ENCODE data around the gene OR51V1.

DNA sequence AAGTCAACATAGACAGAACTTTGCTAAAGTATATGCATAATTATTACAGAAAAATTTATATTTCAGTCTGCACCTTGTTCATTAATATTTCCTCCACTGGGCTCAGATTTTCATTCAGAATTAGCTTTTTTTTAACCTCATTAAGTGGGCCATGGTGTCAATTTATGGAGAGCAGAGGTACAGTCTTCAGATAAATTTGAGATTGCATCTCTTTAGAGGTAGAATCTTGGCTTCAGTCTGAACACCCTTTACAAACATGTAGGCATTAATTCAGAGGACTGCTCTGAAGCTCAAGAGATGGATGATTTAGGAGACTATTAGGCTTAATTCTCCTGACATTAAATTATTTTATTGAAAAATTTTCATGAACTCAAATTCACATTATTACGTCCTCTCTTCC lies 29.8 kb upstream of the OR51V1 start:
- TF ChIP-seq CTCF (IDR thresholded peaks at IDR 0.05) (no peak), SP1 (CRISPR knock-in tag; conservative IDR thresholded peaks at IDR 0.05) (no peak), CREM (CRISPR knock-in tag; IDR thresholded peaks at IDR 0.05) (no peak)
- TF ChIP-seq, protein P1, sequence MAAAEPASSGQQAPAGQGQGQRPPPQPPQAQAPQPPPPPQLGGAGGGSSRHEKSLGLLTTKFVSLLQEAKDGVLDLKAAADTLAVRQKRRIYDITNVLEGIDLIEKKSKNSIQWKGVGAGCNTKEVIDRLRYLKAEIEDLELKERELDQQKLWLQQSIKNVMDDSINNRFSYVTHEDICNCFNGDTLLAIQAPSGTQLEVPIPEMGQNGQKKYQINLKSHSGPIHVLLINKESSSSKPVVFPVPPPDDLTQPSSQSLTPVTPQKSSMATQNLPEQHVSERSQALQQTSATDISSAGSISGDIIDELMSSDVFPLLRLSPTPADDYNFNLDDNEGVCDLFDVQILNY (CRISPR knock-in tag; IDR thresholded peaks at IDR 0.05), result no peak

Measured in WTC11 (cell line).